Keratinocyte (primary cell): ENCODE results near the gene CADM2.

Experiments used
- EZH2 ChIP-seq: IDR thresholded peaks from one replicate; pipeline ENCODE4 v1.6.1; 2012; ENCODE audit warnings: inconsistent platforms, mild to moderate bottlenecking, low read length, moderate library complexity
- TF ChIP-seq, protein P1 (sequence below), 3 experiments: IDR thresholded peaks in 1 of 3; conservative IDR thresholded peaks in 1 of 3; optimal IDR thresholded peaks in 1 of 3; 2 replicates in 2 of 3; 3 replicates in 1 of 3; pipeline versions ENCODE3 to v1.5.1; 2011; ENCODE audit warnings: low read length in 3 of 3, mild to moderate bottlenecking in 3 of 3, moderate library complexity in 2 of 3, control low read depth in 1 of 3, inconsistent platforms in 1 of 3; ENCODE audit not compliant: insufficient read depth in 2 of 3; ENCODE audit errors: extremely low read depth in 1 of 3

DNA sequence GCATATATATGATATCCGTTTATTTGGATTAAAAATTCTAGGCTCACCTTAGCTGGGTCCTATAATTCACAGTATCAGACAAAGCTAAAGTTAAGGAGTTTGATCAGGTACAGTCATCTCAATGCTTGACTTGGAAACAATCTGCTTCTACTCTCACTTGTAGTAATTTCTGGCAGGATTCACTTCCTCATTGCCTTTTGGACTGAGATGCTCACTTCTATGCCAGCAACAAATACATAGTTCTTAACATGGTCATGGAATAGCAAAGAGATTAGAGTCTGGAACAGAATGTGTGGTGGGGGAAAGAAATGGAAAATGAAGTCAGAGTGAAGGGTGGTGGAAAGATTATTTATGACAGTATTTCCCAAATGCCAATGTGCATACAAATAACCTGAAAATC, 693.6 kb downstream of the CADM2 start:
- TF ChIP-seq, protein P1, sequence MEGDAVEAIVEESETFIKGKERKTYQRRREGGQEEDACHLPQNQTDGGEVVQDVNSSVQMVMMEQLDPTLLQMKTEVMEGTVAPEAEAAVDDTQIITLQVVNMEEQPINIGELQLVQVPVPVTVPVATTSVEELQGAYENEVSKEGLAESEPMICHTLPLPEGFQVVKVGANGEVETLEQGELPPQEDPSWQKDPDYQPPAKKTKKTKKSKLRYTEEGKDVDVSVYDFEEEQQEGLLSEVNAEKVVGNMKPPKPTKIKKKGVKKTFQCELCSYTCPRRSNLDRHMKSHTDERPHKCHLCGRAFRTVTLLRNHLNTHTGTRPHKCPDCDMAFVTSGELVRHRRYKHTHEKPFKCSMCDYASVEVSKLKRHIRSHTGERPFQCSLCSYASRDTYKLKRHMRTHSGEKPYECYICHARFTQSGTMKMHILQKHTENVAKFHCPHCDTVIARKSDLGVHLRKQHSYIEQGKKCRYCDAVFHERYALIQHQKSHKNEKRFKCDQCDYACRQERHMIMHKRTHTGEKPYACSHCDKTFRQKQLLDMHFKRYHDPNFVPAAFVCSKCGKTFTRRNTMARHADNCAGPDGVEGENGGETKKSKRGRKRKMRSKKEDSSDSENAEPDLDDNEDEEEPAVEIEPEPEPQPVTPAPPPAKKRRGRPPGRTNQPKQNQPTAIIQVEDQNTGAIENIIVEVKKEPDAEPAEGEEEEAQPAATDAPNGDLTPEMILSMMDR (optimal IDR thresholded peaks at IDR 0.05 in 1 of 3, IDR thresholded peaks at IDR 0.05 in 1 of 3, conservative IDR thresholded peaks at IDR 0.05 in 1 of 3; ENCODE audit: extremely low read depth in 1 of 3, insufficient read depth in 2 of 3, low read length in 3 of 3), result no peak
- no peak for TF ChIP-seq EZH2
